Uterus (tissue), 2 donors: ENCODE measurements around the gene NIPAL1.

Experiments
- CTCF ChIP-seq, 4 experiments: fragments of 200-600 bp in 2 of 4; fragments of 450-650 bp in 2 of 4; sonication (generic) in 2 of 4; IDR thresholded peaks; one replicate each; pipeline ENCODE4 v1.5.1; 2016 to 2019; ENCODE audit warnings: antibody characterized with exemption in 4 of 4, mild to moderate bottlenecking in 2 of 4, moderate library complexity in 1 of 4
- POLR2A ChIP-seq, 2 donors: fragments of 450-650 bp; IDR thresholded peaks; one replicate each; pipeline ENCODE4 v1.6.1; 2016; ENCODE audit warnings: antibody characterized with exemption in 2 of 2, mild to moderate bottlenecking in 1 of 2, moderate library complexity in 1 of 2

- TF ChIP-seq CTCF (IDR thresholded peaks at IDR 0.05) (no peak), POLR2A (IDR thresholded peaks at IDR 0.05) (no peak)
Observed at GRCh38 chr4:48046059-48046458, 29.5 kb downstream of the NIPAL1 start.
